SU-DHL-6 (cell line): ENCODE data around the gene WWC1.

ENCODE experiments used
- H2AFZ ChIP-seq: fragments of 200-600 bp; sonication (generic); 2 replicates; pipeline ENCODE4 v1.6.1; 2014; ENCODE audit warnings: low read depth, mild to moderate bottlenecking, moderate library complexity, mixed read lengths, antibody characterized with exemption, low read length; ENCODE audit not compliant: severe bottlenecking
- H3F3A ChIP-seq: fragments of 200-600 bp; shearing (Covaris generic); 2 replicates; pipeline ENCODE4 v1.6.0; 2016; ENCODE audit warnings: antibody characterized with exemption, mild to moderate bottlenecking; ENCODE audit not compliant: insufficient read depth
- H3K27ac ChIP-seq: fragments of 200-600 bp; sonication (generic); 2 replicates; pipeline ENCODE4 v1.5.1; 2016; ENCODE audit warnings: low read depth, mild to moderate bottlenecking, low read length, moderate library complexity, mixed read lengths
- H3K27me3 ChIP-seq: fragments of 200-600 bp; sonication (generic), shearing (Covaris generic); 2 replicates; pipeline ENCODE4 v1.6.0; 2014; ENCODE audit warnings: mild to moderate bottlenecking, low read length
- H3K36me3 ChIP-seq: fragments of 200-600 bp; sonication (generic); 2 replicates; pipeline ENCODE4 v1.6.1; 2014; ENCODE audit warnings: mild to moderate bottlenecking, low read length, mixed read lengths
- H3K4me2 ChIP-seq: fragments of 300-600, 200-600 bp; shearing (Covaris generic), sonication (generic); 2 replicates; pipeline ENCODE4 v1.6.0; 2014; ENCODE audit warnings: low read length, low read depth, mild to moderate bottlenecking; ENCODE audit not compliant: poor library complexity, severe bottlenecking
- H3K4me3 ChIP-seq: fragments of 200-600 bp; sonication (generic); 2 replicates; pipeline ENCODE4 v1.5.1; 2014; ENCODE audit warnings: antibody characterized with exemption, low read length, mild to moderate bottlenecking, mixed read lengths; ENCODE audit not compliant: insufficient read depth, poor library complexity, severe bottlenecking
- H3K79me2 ChIP-seq: fragments of 200-600 bp; sonication (generic); 2 replicates; pipeline ENCODE4 v1.6.1; 2014; ENCODE audit warnings: mild to moderate bottlenecking, low read length, moderate library complexity; ENCODE audit not compliant: insufficient read depth
- H3K9ac ChIP-seq: fragments of 200-600 bp; sonication (generic); 2 replicates; pipeline ENCODE4 v1.7.0; 2014; ENCODE audit warnings: mild to moderate bottlenecking, low read length
- H3K9me2 ChIP-seq: fragments of 200-600 bp; sonication (generic); replicated peaks from 2 replicates; pipeline ENCODE4 v1.6.1; 2014; ENCODE audit warnings: low read length; ENCODE audit not compliant: insufficient read depth
- H3K9me3 ChIP-seq: fragments of 200-600 bp; sonication (generic); 2 replicates; pipeline ENCODE4 v1.6.1; 2014; ENCODE audit warnings: low read length, mixed read lengths; ENCODE audit not compliant: insufficient read depth
- H4K20me1 ChIP-seq: fragments of 200-600 bp; sonication (generic); 2 replicates; pipeline ENCODE4 v1.6.1; 2014; ENCODE audit warnings: low read depth, mild to moderate bottlenecking, antibody characterized with exemption, low read length, moderate library complexity, mixed read lengths
- CTCF ChIP-seq: fragments of 200-600 bp; sonication (generic); IDR thresholded peaks from one replicate; pipeline ENCODE4 v1.5.1; 2017; ENCODE audit warnings: antibody characterized with exemption, mild to moderate bottlenecking, low read length, moderate library complexity; ENCODE audit not compliant: insufficient read depth, poor library complexity, severe bottlenecking
- EZH2phosphoT487 ChIP-seq: fragments of 200-600 bp; sonication (generic), shearing (Covaris generic); conservative IDR thresholded peaks from 2 replicates; pipeline ENCODE4 v1.6.1; 2018; ENCODE audit warnings: mild to moderate bottlenecking, antibody characterized with exemption, low read length, moderate library complexity, mixed read lengths

Gene WWC1

GRCh38 chr5:168299372-168299771 is 7.9 kb downstream of the WWC1 start:
- Histone ChIP-seq H2AFZ (no peak overlapping the region), H3K36me3 (no peaks in the 10 kb centered on the region), H3K4me3 (no peak overlapping the region), H3K79me2 (no peaks in the 10 kb centered on the region), H3K27me3 (no peaks in the 10 kb centered on the region), H3F3A (no peaks in the 10 kb centered on the region), H3K27ac (no peak overlapping the region), H3K9ac (no peak overlapping the region), H3K9me2 (no peaks in the 10 kb centered on the region), H3K4me2 (no peak overlapping the region), H3K9me3 (no peaks in the 10 kb centered on the region), H4K20me1 (no peaks in the 10 kb centered on the region)
- TF ChIP-seq EZH2phosphoT487 (no peak), CTCF (no peak)

- no peak overlapping the region for H3K9ac ChIP-seq
- H3K36me3 ChIP-seq = no peaks in the 10 kb centered on the region
- H3K4me2 ChIP-seq = no peak overlapping the region
- TF ChIP-seq CTCF (no peak), EZH2phosphoT487 (no peak)
- no peaks in the 10 kb centered on the region for H3K79me2 ChIP-seq
- H2AFZ ChIP-seq = no peak overlapping the region
- H3K4me3 ChIP-seq = no peak overlapping the region
- no peaks in the 10 kb centered on the region for H3K9me2 ChIP-seq
- no peaks in the 10 kb centered on the region for H4K20me1 ChIP-seq
- H3K9me3 ChIP-seq = no peaks in the 10 kb centered on the region
- no peaks in the 10 kb centered on the region for H3F3A ChIP-seq
- no peak overlapping the region for H3K27ac ChIP-seq
- no peaks in the 10 kb centered on the region for H3K27me3 ChIP-seq
These were observed 9.1 kb downstream of the WWC1 start for GRCh38 chr5:168300326-168301182.

GRCh38 chr5:168301593-168302390 is 10.3 kb downstream of the WWC1 start:
- H3K36me3 ChIP-seq = no peaks in the 10 kb centered on the region
- H3K27me3 ChIP-seq = no peaks in the 10 kb centered on the region
- H3K9ac ChIP-seq = no peak overlapping the region
- H3K9me3 ChIP-seq = no peaks in the 10 kb centered on the region
- no peak overlapping the region for H3K4me3 ChIP-seq
- no peak overlapping the region for H3K27ac ChIP-seq
- no peak overlapping the region for H2AFZ ChIP-seq
- no peak overlapping the region for H3K4me2 ChIP-seq
- H3K9me2 ChIP-seq = no peaks in the 10 kb centered on the region
- TF ChIP-seq EZH2phosphoT487 (no peak), CTCF (no peak)
- H3K79me2 ChIP-seq = no peaks in the 10 kb centered on the region
- H3F3A ChIP-seq = no peaks in the 10 kb centered on the region
- H4K20me1 ChIP-seq = no peaks in the 10 kb centered on the region
